HG02870 (cell line): ENCODE measurements around the gene MZF1.

Source experiments
- ATAC-seq: cut with Tn5 transposase; IDR thresholded peaks from one replicate; pipeline ENCODE4 v1.9.1; 2021; ENCODE audit warnings: mild to moderate bottlenecking, moderate library complexity; ENCODE audit not compliant: unreplicated experiment

The MZF1 gene

DNA sequence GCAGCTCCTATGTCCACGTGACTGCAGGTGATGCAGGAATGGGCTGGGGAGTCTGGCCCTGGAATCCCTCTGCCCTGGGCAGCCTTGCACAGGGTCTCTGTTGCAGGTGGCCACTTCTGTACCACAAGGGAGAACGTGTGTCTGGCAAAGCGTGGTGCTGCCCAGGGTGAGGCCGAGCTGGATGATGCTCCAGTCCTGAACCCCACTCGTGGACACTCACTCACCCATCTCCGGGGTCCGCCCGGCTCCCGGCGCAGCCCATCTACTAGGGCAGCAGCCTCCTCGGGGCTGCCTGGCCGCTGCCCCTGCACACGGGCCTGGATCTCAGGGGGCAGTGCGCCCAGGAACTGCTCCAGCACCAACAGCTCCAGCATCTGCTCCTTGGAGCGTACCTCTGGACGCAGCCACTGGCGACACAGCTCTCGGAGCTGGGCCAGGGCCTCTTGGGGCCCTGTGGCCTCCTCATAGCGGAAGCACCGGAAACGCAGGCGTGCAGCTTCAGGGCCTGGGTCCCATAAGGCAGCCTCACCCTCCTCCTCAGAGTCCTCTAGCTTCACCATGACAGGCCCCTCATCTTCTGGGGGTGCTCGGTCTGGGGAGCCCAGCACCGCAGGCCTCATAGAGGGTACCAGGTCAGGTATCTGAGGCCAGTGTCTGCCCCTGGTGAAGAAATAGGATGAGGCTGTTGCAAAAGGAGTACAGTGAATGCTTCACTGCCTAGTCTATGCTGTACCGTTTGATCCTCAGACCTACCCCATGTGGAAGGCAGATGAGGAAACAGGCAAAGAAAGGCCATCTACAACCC lies 2.2 kb downstream of the MZF1 start:
- ATAC-seq = no peak

DNA sequence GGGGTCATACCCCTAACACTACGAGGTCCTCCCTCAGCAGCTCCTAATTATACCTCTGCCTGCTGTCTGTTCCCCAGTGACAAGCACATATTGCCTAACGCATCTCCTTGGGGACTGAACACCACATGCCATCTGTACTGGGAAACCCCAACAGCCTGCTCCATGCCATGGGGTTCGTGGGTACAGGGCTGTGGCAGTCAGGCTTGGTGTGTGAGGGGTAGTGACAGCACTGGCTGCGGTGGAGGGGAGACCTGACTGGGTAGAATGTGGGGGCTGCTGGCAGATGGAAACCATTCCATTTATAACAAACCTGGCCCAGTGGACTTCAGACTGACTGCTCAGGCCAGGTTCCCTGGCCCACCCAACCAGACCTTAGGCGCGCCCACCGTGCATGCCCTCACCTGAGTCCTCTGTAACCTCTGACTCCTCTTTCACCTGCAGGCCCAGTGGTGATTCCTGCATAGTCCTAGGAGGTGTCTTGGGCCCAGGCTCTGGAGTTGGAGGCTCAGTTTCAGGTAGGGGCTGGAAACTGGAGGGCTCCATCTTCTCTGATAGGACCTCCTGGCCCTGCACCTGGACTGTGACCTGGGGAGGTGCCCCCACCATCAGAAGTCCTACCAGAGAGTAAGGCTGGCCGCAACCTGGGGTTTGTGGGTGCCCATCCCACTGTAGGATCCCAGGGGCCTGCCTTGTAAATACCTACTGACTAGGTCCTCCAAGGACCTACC lies 3.0 kb downstream of the MZF1 start:
- no peak for ATAC-seq

- no peak for ATAC-seq
Measured at GRCh38 chr19:58569191-58569942, 3.8 kb downstream of the MZF1 start.

DNA sequence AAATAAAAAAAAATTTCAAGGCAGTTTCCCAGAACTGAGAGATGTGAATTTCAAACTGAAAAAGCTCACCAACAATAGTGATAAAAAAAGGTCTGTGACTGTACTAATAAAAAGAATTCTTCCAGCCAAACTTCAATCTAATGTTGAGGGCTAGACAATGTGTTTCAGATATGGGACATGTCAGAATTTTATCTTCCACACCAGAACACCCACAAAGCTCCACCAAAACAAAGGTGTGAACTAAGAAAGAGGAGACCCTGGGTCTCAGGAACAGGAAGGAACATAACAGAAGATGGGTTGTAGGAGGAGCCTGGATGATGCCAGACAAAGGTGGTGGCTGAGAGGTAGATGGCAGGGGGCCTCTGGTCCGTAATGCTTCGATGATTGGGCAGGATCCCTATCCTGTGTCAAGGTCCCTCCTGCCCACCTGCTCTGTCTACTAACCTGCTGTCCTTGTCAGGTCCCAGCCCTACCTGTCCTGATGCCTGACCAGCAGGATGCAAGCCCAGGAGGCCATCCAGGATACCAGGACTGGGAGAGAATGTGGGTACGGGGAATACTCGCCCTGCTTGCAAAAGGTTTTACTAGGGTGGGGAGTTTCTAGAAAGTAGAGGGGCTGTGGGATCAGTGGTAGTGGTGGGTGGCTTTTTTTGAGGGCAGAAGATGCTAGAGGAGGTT lies 4.5 kb downstream of the MZF1 start:
- no peak for ATAC-seq

- no peak for ATAC-seq
Measured at GRCh38 chr19:58566989-58567388, 6.1 kb downstream of the MZF1 start.

- no peak for ATAC-seq
Measured at GRCh38 chr19:58563823-58564222, 9.3 kb downstream of the MZF1 start.

DNA sequence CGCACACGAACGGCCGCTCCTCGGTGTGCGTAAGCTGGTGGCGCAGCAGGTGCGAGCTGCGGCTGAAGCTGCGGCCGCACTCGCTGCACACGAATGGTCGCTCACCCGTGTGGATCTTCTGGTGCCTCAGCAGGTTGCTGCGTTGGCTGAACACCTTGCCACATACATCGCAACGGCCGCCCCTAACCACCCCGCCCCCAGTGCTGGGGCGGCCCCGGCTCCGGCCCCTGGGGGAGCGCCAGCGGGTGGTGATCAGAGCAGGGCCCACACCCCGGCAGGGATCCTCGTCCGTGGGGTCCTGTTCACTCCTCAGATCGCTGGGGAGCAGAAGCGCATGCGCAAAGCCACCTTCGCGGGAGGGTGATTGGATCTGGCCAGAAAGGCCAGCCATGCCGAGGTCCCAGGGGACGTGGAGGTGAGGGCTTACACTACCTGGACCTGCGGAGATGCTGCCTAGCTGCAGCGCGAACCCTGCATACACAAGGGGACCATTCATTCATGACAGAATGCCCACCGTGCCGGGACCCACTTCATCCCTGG lies 10.0 kb downstream of the MZF1 start:
- ATAC-seq = no peak

DNA sequence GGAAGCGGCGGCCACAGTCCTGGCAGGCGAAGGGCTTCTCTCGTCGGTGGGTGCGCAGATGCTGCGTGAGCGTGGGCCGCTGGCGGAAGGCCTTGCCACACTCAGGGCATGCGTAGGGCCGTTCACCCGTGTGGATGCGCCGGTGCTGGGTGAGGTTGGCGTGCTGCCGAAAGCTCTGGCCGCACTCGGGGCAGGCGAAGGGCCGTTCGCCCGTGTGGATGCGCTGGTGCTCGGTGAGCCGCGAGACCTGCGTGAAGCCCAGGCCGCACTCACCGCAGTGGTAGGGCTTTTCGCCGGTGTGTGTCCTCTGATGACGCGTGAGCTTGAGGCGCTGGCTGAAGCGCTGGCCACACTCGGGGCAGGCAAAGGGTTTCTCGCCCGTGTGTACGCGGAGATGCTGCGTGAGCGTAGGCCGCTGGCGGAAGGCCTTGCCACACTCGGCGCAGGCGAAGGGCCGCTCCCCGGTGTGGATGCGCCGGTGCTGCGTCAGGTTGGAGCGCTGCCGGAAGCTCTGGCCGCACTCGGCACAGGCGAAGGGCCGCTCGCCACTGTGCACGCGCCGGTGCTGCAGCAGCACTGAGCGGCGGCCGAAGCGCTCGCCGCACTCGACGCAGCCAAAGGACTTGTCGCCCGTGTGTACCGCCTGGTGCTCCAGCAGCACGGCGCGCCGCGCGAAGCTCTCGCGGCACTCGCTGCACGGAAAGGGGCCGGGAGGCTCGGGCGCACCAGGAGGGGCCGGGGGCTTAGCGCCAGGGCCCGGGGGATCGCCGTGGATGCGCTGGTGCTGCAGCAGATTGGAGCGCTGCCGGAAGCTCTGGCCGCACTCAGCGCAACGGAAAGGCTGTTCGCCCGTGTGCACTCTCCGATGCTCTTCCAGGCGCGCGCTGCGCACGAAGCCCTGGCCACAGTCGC lies 10.8 kb downstream of the MZF1 start:
- ATAC-seq = no peak

DNA sequence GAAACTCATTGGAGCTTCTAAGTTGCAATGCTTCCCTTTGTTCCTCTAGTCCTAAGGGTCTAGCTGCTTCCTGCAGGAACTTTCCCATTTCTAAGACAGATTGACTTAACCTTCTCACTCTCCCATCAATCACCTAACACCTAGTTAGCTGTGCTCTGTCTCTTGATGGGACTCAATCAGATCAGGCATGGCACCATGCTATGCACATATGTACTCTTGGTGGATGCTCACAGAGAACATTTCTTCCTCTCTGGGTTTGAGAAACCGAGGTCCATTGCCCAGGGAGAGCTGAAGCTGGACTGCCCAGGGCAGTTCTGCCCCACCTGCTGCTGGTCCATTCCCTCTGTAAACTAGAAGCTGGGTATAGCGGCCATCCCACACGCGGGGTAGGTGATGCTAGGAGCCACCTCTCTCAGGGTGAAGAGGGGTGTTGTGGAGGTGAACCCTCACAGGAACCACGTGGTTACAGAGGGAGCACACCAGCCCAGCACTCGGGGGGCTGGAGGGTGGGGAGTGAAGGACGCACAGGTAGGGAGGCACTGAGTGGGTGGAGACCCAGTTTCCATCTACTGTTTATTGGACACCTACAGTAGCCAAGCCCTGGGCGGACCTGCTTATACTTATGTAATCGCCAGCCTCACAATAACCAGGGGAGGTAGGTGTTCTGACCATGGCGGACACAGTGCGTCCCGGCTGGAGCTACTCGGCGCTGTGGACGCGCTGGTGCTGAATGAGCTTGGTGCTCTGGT lies 11.6 kb downstream of the MZF1 start:
- no peak for ATAC-seq

GRCh38 chr19:58560921-58561320 lies 12.2 kb downstream of the MZF1 start:
- no peak for ATAC-seq

GRCh38 chr19:58560007-58560887 lies 12.9 kb downstream of the MZF1 start:
- ATAC-seq = no peak

DNA sequence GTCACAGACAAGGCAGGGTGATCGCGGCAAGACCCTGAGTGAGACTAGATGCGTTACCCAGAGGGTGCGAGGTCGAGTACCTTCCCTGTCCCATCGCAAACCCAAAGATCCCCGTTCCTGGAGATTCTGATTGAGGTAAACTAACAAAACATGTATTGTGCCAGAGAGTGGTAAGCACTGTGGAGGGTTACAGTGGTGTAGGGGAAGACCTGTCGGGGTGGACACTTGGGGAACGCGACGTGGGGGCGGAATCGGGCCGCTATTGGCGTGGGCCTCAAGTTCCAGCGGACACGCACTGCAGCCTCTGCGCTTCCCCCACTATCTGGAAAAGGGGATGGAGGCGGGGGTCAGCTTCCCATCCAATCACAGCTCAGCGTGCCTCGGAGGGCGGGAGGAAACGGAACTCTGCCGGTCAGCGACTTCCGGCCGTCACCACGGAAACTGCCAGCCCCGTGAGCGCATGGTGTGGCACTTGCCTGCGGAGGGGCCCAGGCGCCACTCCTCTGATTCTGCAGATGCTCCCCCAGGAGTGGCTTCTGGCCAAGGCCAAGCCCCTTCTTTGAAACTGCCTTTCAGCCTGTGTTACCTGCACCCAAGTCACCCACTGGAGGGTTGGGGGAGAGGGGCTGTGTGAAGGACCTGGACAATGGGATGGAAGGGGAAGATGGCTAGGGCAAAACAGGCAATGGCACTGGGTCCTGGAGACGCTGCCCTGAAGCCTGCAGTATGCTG lies 13.7 kb downstream of the MZF1 start:
- no peak for ATAC-seq

DNA sequence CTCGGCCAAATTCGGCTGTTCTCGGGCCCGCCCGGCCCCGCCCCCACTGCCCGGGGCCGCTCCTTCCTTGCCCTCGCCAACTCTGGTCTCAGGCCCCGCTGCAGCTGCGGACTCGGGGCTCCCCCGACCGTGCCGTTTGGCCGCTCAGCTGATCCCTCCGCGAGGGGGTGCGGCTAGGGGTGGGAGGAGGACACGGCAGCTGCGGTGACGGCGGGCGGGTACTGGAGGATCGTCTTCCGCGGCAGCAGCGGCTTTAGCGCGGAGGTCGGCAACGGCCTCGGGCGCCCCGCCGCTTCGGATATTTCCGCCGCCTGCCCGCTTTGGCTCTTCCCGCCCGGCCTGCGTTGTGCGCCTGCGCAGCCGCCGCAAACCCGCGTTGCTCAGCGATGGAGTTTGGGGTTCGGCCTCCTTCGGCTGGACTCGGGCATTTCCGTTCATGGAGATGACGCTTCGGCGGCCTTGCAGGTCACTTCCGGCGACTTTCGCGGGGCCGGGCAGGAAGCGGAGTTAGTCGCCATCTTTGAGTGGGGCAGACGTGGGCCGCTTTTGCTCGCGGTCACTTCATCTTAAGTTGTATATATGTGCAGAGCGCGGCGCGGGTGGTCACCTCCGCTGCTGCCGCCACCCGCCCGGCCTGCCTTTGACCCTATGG lies 14.4 kb downstream of the MZF1 start:
- ATAC-seq = peak; percentile 52

- no peak for ATAC-seq
Measured at GRCh38 chr19:58558066-58558622, 15.0 kb downstream of the MZF1 start, which contains the start of gene UBE2M. UBE2M (minus strand) TSS chr19:58558611; CDS start chr19:58558381, 230 bp downstream.

- ATAC-seq = no peak
Measured at GRCh38 chr19:58557221-58558065, 15.7 kb downstream of the MZF1 start.
